Esophagus muscularis mucosa (tissue), 4 donors: Measurements from ENCODE around the gene SLC25A18. TPM values are rescaled to one million over a fixed set of nuclear protein-coding genes. Genes with fewer than 3 reads are reported as not detected.

Experiments used
- DNase-seq: peaks from one replicate; pipeline ENCODE4 v3.0.0-alpha.2; 2017; ENCODE audit errors: extremely low spot score
- H3K27ac ChIP-seq, 4 donors: fragments of 200-600 bp; sonication (generic); replicated peaks in 1 of 4; 1 replicate in 3 of 4; 2 replicates in 1 of 4; pipeline ENCODE4 v1.5.1; 2016 to 2019; ENCODE audit warnings: mild to moderate bottlenecking in 1 of 4
- H3K27me3 ChIP-seq, 4 donors: fragments of 200-600 bp; sonication (generic); one replicate each; pipeline versions ENCODE4 v1.5.1 to v1.6.0; 2016 to 2019
- H3K36me3 ChIP-seq, 4 donors: fragments of 200-600 bp; sonication (generic); one replicate each; pipeline ENCODE4 v1.5.1; 2016 to 2019
- H3K4me1 ChIP-seq, 4 donors: fragments of 200-600 bp; sonication (generic); one replicate each; pipeline ENCODE4 v1.5.1; 2016 to 2019
- H3K4me3 ChIP-seq, 4 donors: fragments of 200-600 bp; sonication (generic); 1 replicate in 2 of 4; 2 replicates in 2 of 4; pipeline ENCODE4 v1.5.1; 2016 to 2019; ENCODE audit warnings: mild to moderate bottlenecking in 4 of 4, moderate library complexity in 1 of 4
- H3K9me3 ChIP-seq, 4 donors: fragments of 200-600 bp; sonication (generic); 1 replicate in 3 of 4; 2 replicates in 1 of 4; pipeline ENCODE4 v1.5.1; 2016 to 2019
- EP300 ChIP-seq: sonication (generic); formaldehyde crosslinking; IDR thresholded peaks from one replicate; pipeline ENCODE4 v1.6.1; 2017; ENCODE audit warnings: antibody characterized with exemption
- POLR2A ChIP-seq: fragments of 450-650 bp; IDR thresholded peaks from one replicate; pipeline ENCODE4 v1.6.1; 2017; ENCODE audit warnings: antibody characterized with exemption, moderate library complexity, mild to moderate bottlenecking, low read depth
- POLR2AphosphoS5 ChIP-seq, 2 donors: sonication (generic); formaldehyde crosslinking; IDR thresholded peaks; one replicate each; pipeline ENCODE4 v1.6.1; 2017; ENCODE audit warnings: antibody characterized with exemption in 2 of 2
- WGBS: methylation state at CpG from one replicate; pipeline ENCODE4 v1.1.5; 2018; 5-methylcytosine and 5-hydroxymethylcytosine counted together
- intact Hi-C: fragments of 100-400 bp; cut with DNase I; formaldehyde crosslinking; loops from one replicate; pipeline ENCODE4 v1.15.1; 2023
- total RNA-seq, 4 donors: library from RNA; depleted of rRNA; stranded (reverse); fragments of >200 nt; gene quantifications; one replicate each; pipeline versions ENCODE4 v1.1.0 to v1.2.1, GENCODE V29; 2016
- TF ChIP-seq, protein P1 (sequence below), 3 experiments: fragments of 200-600 bp in 2 of 3; fragments of 450-650 bp in 1 of 3; sonication (generic) in 2 of 3; IDR thresholded peaks; one replicate each; pipeline ENCODE4 v1.5.1; 2017 to 2019; ENCODE audit warnings: antibody characterized with exemption in 3 of 3, mild to moderate bottlenecking in 2 of 3, moderate library complexity in 1 of 3

The SLC25A18 gene
- total RNA-seq, 4 donors from 2014 or later: 0.42 to 2.8 (median 1.8) TPM

GRCh38 chr22:17583151-17583550 lies 19.9 kb downstream of the SLC25A18 start:
- intact Hi-C loops: no loop called here
- Histone ChIP-seq H3K36me3 (peaks cover 0 to 33% (median 2%) of the 10 kb centered on the region in 4 donors), H3K9me3 (no peaks in the 10 kb centered on the region), H3K4me3 (no peak overlapping the region), H3K27me3 (peaks cover 0 to 9% (median 0%) of the 10 kb centered on the region in 4 donors), H3K27ac (no peak overlapping the region), H3K4me1 (peaks cover 2 to 6% (median 4%) of the 10 kb centered on the region in 4 donors)
- TF ChIP-seq, protein P1, sequence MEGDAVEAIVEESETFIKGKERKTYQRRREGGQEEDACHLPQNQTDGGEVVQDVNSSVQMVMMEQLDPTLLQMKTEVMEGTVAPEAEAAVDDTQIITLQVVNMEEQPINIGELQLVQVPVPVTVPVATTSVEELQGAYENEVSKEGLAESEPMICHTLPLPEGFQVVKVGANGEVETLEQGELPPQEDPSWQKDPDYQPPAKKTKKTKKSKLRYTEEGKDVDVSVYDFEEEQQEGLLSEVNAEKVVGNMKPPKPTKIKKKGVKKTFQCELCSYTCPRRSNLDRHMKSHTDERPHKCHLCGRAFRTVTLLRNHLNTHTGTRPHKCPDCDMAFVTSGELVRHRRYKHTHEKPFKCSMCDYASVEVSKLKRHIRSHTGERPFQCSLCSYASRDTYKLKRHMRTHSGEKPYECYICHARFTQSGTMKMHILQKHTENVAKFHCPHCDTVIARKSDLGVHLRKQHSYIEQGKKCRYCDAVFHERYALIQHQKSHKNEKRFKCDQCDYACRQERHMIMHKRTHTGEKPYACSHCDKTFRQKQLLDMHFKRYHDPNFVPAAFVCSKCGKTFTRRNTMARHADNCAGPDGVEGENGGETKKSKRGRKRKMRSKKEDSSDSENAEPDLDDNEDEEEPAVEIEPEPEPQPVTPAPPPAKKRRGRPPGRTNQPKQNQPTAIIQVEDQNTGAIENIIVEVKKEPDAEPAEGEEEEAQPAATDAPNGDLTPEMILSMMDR (IDR thresholded peaks at IDR 0.05): no peak
- TF ChIP-seq POLR2AphosphoS5 (IDR thresholded peaks at IDR 0.05) (no peak), POLR2A (no peak), EP300 (no peak)
- no peak for DNase-seq
- 84% methylated on average over 8 of the region's 10 CpGs for WGBS

GRCh38 chr22:17586831-17587440 lies 23.6 kb downstream of the SLC25A18 start:
- Histone ChIP-seq H3K9me3 (no peaks in the 10 kb centered on the region), H3K27ac (no peak overlapping the region), H3K4me3 (no peak overlapping the region), H3K36me3 (peaks cover 20 to 59% (median 23%) of the 10 kb centered on the region in 4 donors), H3K27me3 (no peaks in the 10 kb centered on the region), H3K4me1 (peaks cover 0 to 2% (median 0%) of the 10 kb centered on the region in 4 donors)
- DNase-seq: no peak
- WGBS: 79% methylated on average over 8 of the region's 14 CpGs
- TF ChIP-seq EP300 (no peak), POLR2A (no peak), POLR2AphosphoS5 (IDR thresholded peaks at IDR 0.05) (no peak)
- TF ChIP-seq, protein P1 (IDR thresholded peaks at IDR 0.05): no peak
- intact Hi-C loops: loop anchor here (1.0 kb wide), 1 partner anchor 9 kb away; no protein-coding TSS in a partner anchor

- intact Hi-C loops: loop anchor here (1.0 kb wide), 1 partner anchor 9 kb away; no protein-coding TSS in a partner anchor
- no peak overlapping the region for H3K4me3 ChIP-seq
- H3K27me3 ChIP-seq: no peaks in the 10 kb centered on the region
- WGBS: 78% methylated on average over 14 of the region's 14 CpGs
- peaks cover 0 to 2% (median 0%) of the 10 kb centered on the region in 4 donors for H3K4me1 ChIP-seq
- TF ChIP-seq EP300 (no peak), POLR2AphosphoS5 (IDR thresholded peaks at IDR 0.05) (no peak), POLR2A (no peak)
- TF ChIP-seq, protein P1 (IDR thresholded peaks at IDR 0.05): no peak
- no peak overlapping the region for H3K27ac ChIP-seq
- DNase-seq: no peak
- H3K36me3 ChIP-seq: peaks cover 27 to 61% (median 30%) of the 10 kb centered on the region in 4 donors
- H3K9me3 ChIP-seq: no peaks in the 10 kb centered on the region
These were observed 24.3 kb downstream of the SLC25A18 start for GRCh38 chr22:17587629-17588028.

- Histone ChIP-seq H3K4me3 (no peak overlapping the region), H3K27ac (no peak overlapping the region), H3K4me1 (peaks cover under 1 to 7% (median 3%) of the 10 kb centered on the region in 4 donors), H3K9me3 (no peaks in the 10 kb centered on the region), H3K27me3 (no peaks in the 10 kb centered on the region), H3K36me3 (peaks cover 34 to 62% (median 40%) of the 10 kb centered on the region in 4 donors)
- DNase-seq: no peak
- intact Hi-C loops: no loop called here
- WGBS: 89% methylated on average over 11 of the region's 11 CpGs
- TF ChIP-seq EP300 (no peak), POLR2AphosphoS5 (IDR thresholded peaks at IDR 0.05) (no peak), POLR2A (no peak)
- TF ChIP-seq, protein P1 (IDR thresholded peaks at IDR 0.05): no peak
These were observed 25.3 kb downstream of the SLC25A18 start for GRCh38 chr22:17588606-17589005.
